Nephron (organoid): Measurements from ENCODE around the gene ATXN1.

Experiments used
- H3K27ac Mint-ChIP-seq, 3 experiments: 2 replicates each; pipeline ENCODE4 v1.8.0; 2020; ENCODE audit warnings: mixed read lengths in 3 of 3, mild to moderate bottlenecking in 2 of 3, moderate library complexity in 1 of 3
- H3K27me3 Mint-ChIP-seq: 2 replicates; pipeline ENCODE4 v1.8.0; 2021; ENCODE audit warnings: low read depth, mild to moderate bottlenecking, moderate library complexity, mixed read lengths
- H3K36me3 Mint-ChIP-seq: 2 replicates; pipeline ENCODE4 v1.8.0; 2020; ENCODE audit warnings: low read depth, mixed read lengths
- H3K4me1 Mint-ChIP-seq: 2 replicates; pipeline ENCODE4 v1.8.0; 2020; ENCODE audit warnings: mixed read lengths
- H3K4me3 Mint-ChIP-seq, 3 experiments: 2 replicates each; pipeline ENCODE4 v1.8.0; 2020; ENCODE audit warnings: mild to moderate bottlenecking in 3 of 3, mixed read lengths in 3 of 3, moderate library complexity in 2 of 3
- H3K9me3 Mint-ChIP-seq: 2 replicates; pipeline ENCODE4 v1.8.0; 2020; ENCODE audit warnings: mixed read lengths
- CTCF ChIP-seq, 3 experiments: fragments of 200-600 bp; sonication (generic); IDR thresholded peaks; one replicate each; pipeline ENCODE4 v1.5.0; 2021; ENCODE audit warnings: antibody characterized with exemption in 3 of 3; ENCODE audit not compliant: unreplicated experiment in 3 of 3

Gene ATXN1

GRCh38 chr6:16762268-16762549, 949 bp upstream of the ATXN1 start:
- H3K27ac Mint-ChIP-seq = peak overlapping the region; percentile 50 to 100 (median 67)
- H3K4me1 Mint-ChIP-seq = peaks cover 37% of the 10 kb centered on the region
- H3K4me3 Mint-ChIP-seq = peak overlapping the region; percentile 98 to 100 (median 100)
- H3K27me3 Mint-ChIP-seq = no peaks in the 10 kb centered on the region
- TF ChIP-seq CTCF (IDR thresholded peaks at IDR 0.05; ENCODE audit: unreplicated experiment in 3 of 3) = no peak
- no peaks in the 10 kb centered on the region for H3K9me3 Mint-ChIP-seq
- no peaks in the 10 kb centered on the region for H3K36me3 Mint-ChIP-seq

- H3K27me3 Mint-ChIP-seq = no peaks in the 10 kb centered on the region
Observed at GRCh38 chr6:16761471-16762267, 409 bp upstream of the ATXN1 start.

GRCh38 chr6:16759646-16760515, 1.4 kb downstream of the ATXN1 start:
- no peaks in the 10 kb centered on the region for H3K9me3 Mint-ChIP-seq

More at GRCh38 chr6:16761471-16762267, 409 bp upstream of the ATXN1 start:
- Mint-ChIP-seq H3K4me1 (peaks cover 38% of the 10 kb centered on the region), H3K36me3 (no peaks in the 10 kb centered on the region), H3K9me3 (no peaks in the 10 kb centered on the region), H3K27ac (peak overlapping the region; percentile 99 to 100 (median 99)), H3K4me3 (peak overlapping the region; percentile 98 to 100 (median 100))
- peak; percentile 20 to 51 (median 29) for TF ChIP-seq CTCF (IDR thresholded peaks at IDR 0.05; ENCODE audit: unreplicated experiment in 3 of 3)

GRCh38 chr6:16759181-16759645, 2.0 kb downstream of the ATXN1 start:
- peaks cover 3% of the 10 kb centered on the region for H3K36me3 Mint-ChIP-seq

More at GRCh38 chr6:16759646-16760515, 1.4 kb downstream of the ATXN1 start:
- H3K4me3 Mint-ChIP-seq = peak overlapping the region; percentile 91 to 97 (median 95)
- H3K4me1 Mint-ChIP-seq = peaks cover 45% of the 10 kb centered on the region
- TF ChIP-seq CTCF (IDR thresholded peaks at IDR 0.05; ENCODE audit: unreplicated experiment in 3 of 3) = peak in 1 of 3 experiments; percentile 20
- H3K27ac Mint-ChIP-seq = peak overlapping the region; percentile 94 to 95 (median 95)
- H3K36me3 Mint-ChIP-seq = no peaks in the 10 kb centered on the region
- H3K27me3 Mint-ChIP-seq = no peaks in the 10 kb centered on the region

More at GRCh38 chr6:16759181-16759645, 2.0 kb downstream of the ATXN1 start:
- H3K4me3 Mint-ChIP-seq = peak overlapping the region; percentile 91 to 97 (median 95)
- TF ChIP-seq CTCF (IDR thresholded peaks at IDR 0.05; ENCODE audit: unreplicated experiment in 3 of 3) = no peak
- no peaks in the 10 kb centered on the region for H3K27me3 Mint-ChIP-seq
- no peaks in the 10 kb centered on the region for H3K9me3 Mint-ChIP-seq
- H3K27ac Mint-ChIP-seq = peak overlapping the region; percentile 94 to 95 (median 95)
- H3K4me1 Mint-ChIP-seq = peaks cover 45% of the 10 kb centered on the region
